GM12878 (cell line): ENCODE measurements around the gene RAPGEF4. TPM values are rescaled to one million over a fixed set of nuclear protein-coding genes. Genes with fewer than 3 reads are reported as not detected.

Experiments
- ATAC-seq: fragments of 200-7000 bp; cut with Tn5 transposase; 3 replicates; pipeline ENCODE4 v1.9.1; 2020; ENCODE audit warnings: mild to moderate bottlenecking, moderate library complexity
- BruUV-seq: library from RNA; stranded (reverse); fragments of 400-500 nt; replicated peaks from 2 replicates; lab custom pipeline; 2021; lab: Mats Ljungman, UMichigan
- CTCF ChIA-PET: fragments of 300-600 bp; sonication (Branson Sonifier 250); formaldehyde crosslinking; extraction: SDS; loops from one replicate; lab custom pipeline; 2021; ENCODE audit warnings: inconsistent platforms; lab: Yijun Ruan, JAX
- POLR2A ChIA-PET: fragments of 350-600 bp; formaldehyde crosslinking; extraction: SDS; loops from one replicate; lab custom pipeline; 2021; ENCODE audit warnings: inconsistent platforms; lab: Charles Lee
- RAD21 ChIA-PET: fragments of 300-600 bp; sonication (Branson Sonifier 250); formaldehyde crosslinking; loops from one replicate; lab custom pipeline; 2023; ENCODE audit warnings: antibody characterized with exemption; ENCODE audit not compliant: unreplicated experiment; lab: Charles Lee
- SMC1A ChIA-PET: fragments of 300-600 bp; sonication (Branson Sonifier 250); formaldehyde crosslinking; loops from one replicate; lab custom pipeline; 2023; ENCODE audit not compliant: unreplicated experiment, uncharacterized antibody; lab: Charles Lee
- DNase-seq: peaks from one replicate; pipeline ENCODE4 v3.0.0-alpha.2; 2011; ENCODE audit warnings: low read depth, low spot score
- FAIRE-seq: peaks from 3 replicates; lab custom pipeline; 2011; peaks lifted over from hg19 to GRCh38; lab: Jason Lieb, UNC
- H2AFZ ChIP-seq: 2 replicates; pipeline ENCODE4 v1.6.0; 2011; ENCODE audit warnings: low read depth, low read length, control low read depth; ENCODE audit not compliant: control insufficient read depth
- H3K27ac ChIP-seq: 2 replicates; pipeline ENCODE4 v1.5.1; 2011; ENCODE audit warnings: control low read depth; ENCODE audit not compliant: control insufficient read depth, insufficient read depth
- H3K27me3 ChIP-seq, 2 experiments: replicated peaks in 1 of 2; 2 replicates each; pipeline versions ENCODE4 v1.6.0 to v1.6.1; 2011; ENCODE audit warnings: low read length in 1 of 2; ENCODE audit not compliant: control insufficient read depth in 2 of 2, insufficient read depth in 2 of 2
- H3K36me3 ChIP-seq, 2 experiments: 2 replicates each; pipeline ENCODE4 v1.5.1; 2011; ENCODE audit warnings: low read length in 1 of 2; ENCODE audit not compliant: control insufficient read depth in 2 of 2, insufficient read depth in 2 of 2
- H3K4me1 ChIP-seq: 2 replicates; pipeline ENCODE4 v1.6.1; 2011; ENCODE audit warnings: mild to moderate bottlenecking, low read length, moderate library complexity, mixed read lengths; ENCODE audit not compliant: control insufficient read depth, insufficient read depth
- H3K4me2 ChIP-seq: 2 replicates; pipeline ENCODE4 v1.6.0; 2011; ENCODE audit warnings: control low read depth; ENCODE audit not compliant: control insufficient read depth, insufficient read depth
- H3K4me3 ChIP-seq: fragments of 200-600 bp; sonication (generic); 2 replicates; pipeline ENCODE4 v1.5.1; 2016
- H3K79me2 ChIP-seq: 2 replicates; pipeline ENCODE4 v1.6.0; 2011; ENCODE audit warnings: low read length; ENCODE audit not compliant: control insufficient read depth, insufficient read depth
- H3K9ac ChIP-seq: 2 replicates; pipeline ENCODE4 v1.8.0; 2011; ENCODE audit warnings: low read length, control low read depth, mixed read lengths; ENCODE audit not compliant: control insufficient read depth, insufficient read depth
- H3K9me3 ChIP-seq: replicated peaks from 3 replicates; pipeline ENCODE4 v1.5.1; 2011; ENCODE audit warnings: mild to moderate bottlenecking, low read length; ENCODE audit not compliant: control insufficient read depth, insufficient read depth
- H4K20me1 ChIP-seq: 2 replicates; pipeline ENCODE4 v1.6.0; 2011; ENCODE audit not compliant: control insufficient read depth, insufficient read depth
- EGR1 ChIP-seq, 2 experiments: IDR thresholded peaks; 1 replicate in 1 of 2; 2 replicates in 1 of 2; pipeline ENCODE4 v1.6.1; 2011 to 2012; ENCODE audit warnings: low read depth in 2 of 2, low read length in 2 of 2, borderline replicate concordance in 1 of 2, mild to moderate bottlenecking in 1 of 2, moderate library complexity in 1 of 2
- ESRRA ChIP-seq: IDR thresholded peaks from 2 replicates; pipeline ENCODE4 v1.6.1; 2012; ENCODE audit warnings: mild to moderate bottlenecking, low read length, improper control_type of control experiment
- FOXM1 ChIP-seq: IDR thresholded peaks from 2 replicates; pipeline ENCODE4 v1.6.1; 2012; ENCODE audit warnings: low read depth, mild to moderate bottlenecking, inconsistent platforms, low read length, moderate library complexity
- HDAC2 ChIP-seq: fragments of 200-600 bp; sonication (generic); IDR thresholded peaks from 2 replicates; pipeline ENCODE4 v1.6.1; 2017
- HDGF ChIP-seq: fragments of 450-650 bp; IDR thresholded peaks from 2 replicates; pipeline ENCODE4 v1.6.1; 2016; ENCODE audit warnings: antibody characterized with exemption
- IRF4 ChIP-seq: IDR thresholded peaks from 2 replicates; pipeline ENCODE4 v1.6.1; 2011; ENCODE audit warnings: low read depth, low read length
- NFYA ChIP-seq: IDR thresholded peaks from 2 replicates; pipeline ENCODE4 v1.6.1; 2011; ENCODE audit warnings: low read depth, mild to moderate bottlenecking, low read length, improper control_type of control experiment, borderline replicate concordance
- POLR2A ChIP-seq: IDR thresholded peaks from 2 replicates; pipeline ENCODE4 v1.6.1; 2011; ENCODE audit warnings: low read depth, mild to moderate bottlenecking, low read length
- PRDM15 ChIP-seq: fragments of 450-650 bp; formaldehyde crosslinking; IDR thresholded peaks from 2 replicates; pipeline ENCODE4 v1.4.0; 2020; ENCODE audit warnings: mild to moderate bottlenecking, moderate library complexity
- RBBP5 ChIP-seq: fragments of 200-600 bp; sonication (generic); conservative IDR thresholded peaks from 2 replicates; pipeline ENCODE4 v1.6.1; 2016
- SMAD1 ChIP-seq: fragments of 450-650 bp; IDR thresholded peaks from 2 replicates; pipeline ENCODE4 v1.6.1; 2018; ENCODE audit warnings: mild to moderate bottlenecking, low read depth; ENCODE audit not compliant: partially characterized antibody
- SRF ChIP-seq, 2 experiments: IDR thresholded peaks; 2 replicates each; pipeline ENCODE4 v1.6.1; 2011; ENCODE audit warnings: low read depth in 2 of 2, low read length in 2 of 2, mild to moderate bottlenecking in 1 of 2, moderate library complexity in 1 of 2
- SUPT20H ChIP-seq: IDR thresholded peaks from 2 replicates; pipeline ENCODE4 v1.6.1; 2011; ENCODE audit warnings: low read depth, mild to moderate bottlenecking, low read length, moderate library complexity, borderline replicate concordance; ENCODE audit not compliant: control insufficient read depth
- YY1 ChIP-seq: IDR thresholded peaks from 2 replicates; pipeline ENCODE4 v1.6.1; 2011; ENCODE audit warnings: low read depth, mild to moderate bottlenecking, low read length
- ZZZ3 ChIP-seq: IDR thresholded peaks from 2 replicates; pipeline ENCODE4 v1.6.1; 2011; ENCODE audit warnings: low read depth; ENCODE audit not compliant: control insufficient read depth, insufficient read length
- WGBS: methylation state at CpG from one replicate; pipeline ENCODE4 v1.1.6; 2016; ENCODE audit warnings: low lambda C conversion rate; ENCODE audit not compliant: insufficient replicate concordance, insufficient coverage; ENCODE audit errors: missing lambda C conversion rate; 5-methylcytosine and 5-hydroxymethylcytosine counted together
- in situ Hi-C: fragments of 300-500 bp; cut with MboI; formaldehyde crosslinking; loops from 9 replicates; pipeline ENCODE4 v1.14.3; 2018; ENCODE audit warnings: mixed read lengths
- intact Hi-C: fragments of 100-400 bp; cut with micrococcal nuclease; formaldehyde crosslinking; loops from one replicate; pipeline ENCODE4 v1.14.2; 2022; ENCODE audit not compliant: unreplicated experiment
- polyA plus RNA-seq, 11 experiments: library from polyadenylated mRNA; depleted of rRNA in 4 of 11; unstranded in 6 of 11; stranded (reverse) in 5 of 11; fragments of >200 nt; fragmentation: Nextera tagmentation in 4 of 11; fragmentation: Illumina TruSeq in 1 of 11; extraction: Ambion mirVana in 4 of 11; extraction: Trizol in 1 of 11; gene quantifications; 1 replicate in 1 of 11; 2 replicates in 10 of 11; pipeline versions ENCODE4 v1.2.1 to v1.2.3, GENCODE V29; 2011 to 2016; ENCODE audit warnings: inconsistent platforms in 2 of 11, missing spikeins in 2 of 11, low read depth in 1 of 11
- total RNA-seq, 4 experiments: library from RNA; depleted of rRNA in 3 of 4; stranded (reverse); fragments of >200 nt in 3 of 4; fragmentation: Illumina TruSeq in 1 of 4; extraction: Trizol in 1 of 4; gene quantifications; 2 replicates each; pipeline versions ENCODE4 v1.2.1 to v1.2.3, GENCODE V29; 2013 to 2021

RAPGEF4 gene
- total and polyA plus RNA-seq, 10 of the 15 experiments (the other 5 are each of a cell fraction or from before 2014, with no cell fraction given) = 0.18 TPM; not detected in 8

GRCh38 chr2:172705352-172705751 is 30.3 kb upstream of the RAPGEF4 start:
- SMC1A ChIA-PET = no interaction called here
- intact Hi-C loops = no loop called here
- peaks cover 0 to 6% of the 10 kb centered on the region in 2 experiments; a peak in 2 of 4 replicates for H3K27me3 ChIP-seq

GRCh38 chr2:172708247-172708646 is 27.4 kb upstream of the RAPGEF4 start:
- 0% methylated on average over 2 of the region's 2 CpGs for WGBS
- no peak for FAIRE-seq
- RAD21 ChIA-PET = no interaction called here

More at GRCh38 chr2:172705352-172705751, 30.3 kb upstream of the RAPGEF4 start:
- no peaks in the 10 kb centered on the region for H3K4me1 ChIP-seq
- ChIA-PET CTCF (no interaction called here), RAD21 (no interaction called here), POLR2A (no interaction called here)
- H3K4me3 ChIP-seq = no peak overlapping the region
- no peak overlapping the region for H3K9ac ChIP-seq
- H3K4me2 ChIP-seq = no peak overlapping the region
- no peak overlapping the region for H3K27ac ChIP-seq
- no peaks in the 10 kb centered on the region for H3K9me3 ChIP-seq
- BruUV-seq = no TSS peak
- no peak for DNase-seq
- H4K20me1 ChIP-seq = no peaks in the 10 kb centered on the region
- TF ChIP-seq POLR2A (no peak), HDAC2 (no peak), ZZZ3 (no peak), ESRRA (no peak), YY1 (no peak), SRF (IDR thresholded peaks at IDR 0.05; ENCODE audit: low read depth in 2 of 2, low read length in 2 of 2) (no peak), RBBP5 (no peak), NFYA (no peak)
- TF ChIP-seq, all 136 proteins: peak for 0
- FAIRE-seq = no peak
- no peaks in the 10 kb centered on the region for H3K36me3 ChIP-seq
- H2AFZ ChIP-seq = no peak overlapping the region
- in situ Hi-C loops = no loop called here
- H3K79me2 ChIP-seq = no peaks in the 10 kb centered on the region
- ATAC-seq = no peak
- WGBS = 85% methylated on average over 2 of the region's 2 CpGs

More at GRCh38 chr2:172708247-172708646, 27.4 kb upstream of the RAPGEF4 start:
- Histone ChIP-seq H3K4me2 (no peak overlapping the region), H3K36me3 (no peaks in the 10 kb centered on the region), H3K27me3 (peaks cover 0 to 6% of the 10 kb centered on the region in 2 experiments; a peak in 2 of 4 replicates), H4K20me1 (no peaks in the 10 kb centered on the region), H2AFZ (no peak overlapping the region), H3K4me3 (no peak overlapping the region), H3K4me1 (no peaks in the 10 kb centered on the region), H3K79me2 (no peaks in the 10 kb centered on the region), H3K9me3 (no peaks in the 10 kb centered on the region), H3K27ac (no peak overlapping the region), H3K9ac (no peak overlapping the region)
- TF ChIP-seq FOXM1 = no peak
- no peak for TF ChIP-seq RBBP5
- TF ChIP-seq SMAD1 = no peak
- TF ChIP-seq EGR1 (IDR thresholded peaks at IDR 0.05; ENCODE audit: borderline replicate concordance in 1 of 2, low read depth in 2 of 2, low read length in 2 of 2) = no peak
- no peak for TF ChIP-seq HDGF
- no peak for TF ChIP-seq IRF4
- no peak for TF ChIP-seq SUPT20H
- TF ChIP-seq PRDM15 (CRISPR knock-in tag) = no peak
- ATAC-seq (no peak), DNase-seq (no peak)
- CTCF ChIA-PET = interaction anchor here (3.1 kb wide), 1 partner anchor 114 kb away, joined by 13 read pairs; no protein-coding TSS in a partner anchor
- intact Hi-C loops = no loop called here
- in situ Hi-C loops = no loop called here
- SMC1A ChIA-PET = no interaction called here
- no TSS peak for BruUV-seq
- POLR2A ChIA-PET = no interaction called here
